Measurements from ENCODE around the gene FASTKD1. TPM values are rescaled to one million over a fixed set of nuclear protein-coding genes. Genes with fewer than 3 reads are reported as not detected.

The FASTKD1 gene
- polyA plus RNA-seq, 3 donors = 9.1 to 16.9 (median 14.3) TPM

GRCh38 chr2:169573974-169574299 is 272 bp upstream of the FASTKD1 start:
- TF ChIP-seq, protein P1, sequence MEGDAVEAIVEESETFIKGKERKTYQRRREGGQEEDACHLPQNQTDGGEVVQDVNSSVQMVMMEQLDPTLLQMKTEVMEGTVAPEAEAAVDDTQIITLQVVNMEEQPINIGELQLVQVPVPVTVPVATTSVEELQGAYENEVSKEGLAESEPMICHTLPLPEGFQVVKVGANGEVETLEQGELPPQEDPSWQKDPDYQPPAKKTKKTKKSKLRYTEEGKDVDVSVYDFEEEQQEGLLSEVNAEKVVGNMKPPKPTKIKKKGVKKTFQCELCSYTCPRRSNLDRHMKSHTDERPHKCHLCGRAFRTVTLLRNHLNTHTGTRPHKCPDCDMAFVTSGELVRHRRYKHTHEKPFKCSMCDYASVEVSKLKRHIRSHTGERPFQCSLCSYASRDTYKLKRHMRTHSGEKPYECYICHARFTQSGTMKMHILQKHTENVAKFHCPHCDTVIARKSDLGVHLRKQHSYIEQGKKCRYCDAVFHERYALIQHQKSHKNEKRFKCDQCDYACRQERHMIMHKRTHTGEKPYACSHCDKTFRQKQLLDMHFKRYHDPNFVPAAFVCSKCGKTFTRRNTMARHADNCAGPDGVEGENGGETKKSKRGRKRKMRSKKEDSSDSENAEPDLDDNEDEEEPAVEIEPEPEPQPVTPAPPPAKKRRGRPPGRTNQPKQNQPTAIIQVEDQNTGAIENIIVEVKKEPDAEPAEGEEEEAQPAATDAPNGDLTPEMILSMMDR (IDR thresholded peaks at IDR 0.05) = no peak
- H3K27me3 Mint-ChIP-seq (ENCODE audit: low read depth in 3 of 3) = peaks cover 0 to 8% (median 4%) of the 10 kb centered on the region in 3 donors
- Histone ChIP-seq H3K9ac (ENCODE audit: insufficient read depth, low read length, poor library complexity, severe bottlenecking) (peak overlapping the region; percentile 65), H3K4me3 (replicated peaks in 1 of 3; ENCODE audit: low read depth in 2 of 3, low read length in 3 of 3) (peak overlapping the region; percentile 52 to 85 (median 70)), H3K9me3 (replicated peaks in 1 of 2; ENCODE audit: control insufficient read depth in 1 of 2, insufficient read depth in 1 of 2, low read length in 2 of 2) (no peaks in the 10 kb centered on the region), H2AFZ (ENCODE audit: insufficient read depth, low read depth, low read length, poor library complexity, severe bottlenecking) (peak overlapping the region; percentile 96), H3K4me1 (ENCODE audit: control insufficient read depth in 1 of 2, insufficient read depth in 2 of 2, low read length in 2 of 2) (peaks cover 5 to 10% of the 10 kb centered on the region in 2 donors), H3K79me2 (ENCODE audit: insufficient read depth, low read length) (peaks cover 45% of the 10 kb centered on the region), H3K27me3 (ENCODE audit: control insufficient read depth in 2 of 2, insufficient read depth in 2 of 2, low read length in 2 of 2) (peaks cover 0 to 3% of the 10 kb centered on the region in 2 donors), H3K36me3 (replicated peaks in 1 of 2; ENCODE audit: control insufficient read depth in 1 of 2, insufficient read depth in 2 of 2, low read length in 2 of 2) (no peaks in the 10 kb centered on the region), H4K20me1 (ENCODE audit: insufficient read depth, low read length) (no peaks in the 10 kb centered on the region), H3K4me2 (replicated peaks; ENCODE audit: extremely low read depth, low read length, poor library complexity, severe bottlenecking) (peak overlapping the region; percentile 83), H3K27ac (ENCODE audit: low read depth in 1 of 2, low read length in 2 of 2) (peak overlapping the region; percentile 51 to 76)
- DNase-seq = no peak
- H3K27ac Mint-ChIP-seq = peak overlapping the region in 6 of 7 donors; percentile 91 to 97 (median 94)
- peaks cover 10% of the 10 kb centered on the region for H3K4me1 Mint-ChIP-seq
- H3K36me3 Mint-ChIP-seq = peaks cover 9 to 16% of the 10 kb centered on the region in 2 donors
- H3K4me3 Mint-ChIP-seq = peak overlapping the region; percentile 94 to 98
- no CpG with 5 or more reads among the region's 6 CpGs for WGBS (ENCODE audit: insufficient coverage)
- peaks cover 0 to 5% (median 0%) of the 10 kb centered on the region in 7 donors for H3K9me3 Mint-ChIP-seq
- intact Hi-C loops (cut with micrococcal nuclease) = loop anchor here in 1 of 2 donors (10.0 kb wide), 1 partner anchor 251 kb away; the partner anchor contains the start of genes METTL5 and UBR3

GRCh38 chr2:169572821-169573159 is 875 bp downstream of the FASTKD1 start:
- peak overlapping the region; percentile 96 for H2AFZ ChIP-seq (ENCODE audit: insufficient read depth, low read depth, low read length, poor library complexity, severe bottlenecking)
- H3K4me2 ChIP-seq (replicated peaks; ENCODE audit: extremely low read depth, low read length, poor library complexity, severe bottlenecking) = peak overlapping the region; percentile 83
- H3K79me2 ChIP-seq (ENCODE audit: insufficient read depth, low read length) = peaks cover 46% of the 10 kb centered on the region
- peak overlapping the region; percentile 52 to 85 (median 70) for H3K4me3 ChIP-seq (replicated peaks in 1 of 3; ENCODE audit: low read depth in 2 of 3, low read length in 3 of 3)
- peak overlapping the region; percentile 65 for H3K9ac ChIP-seq (ENCODE audit: insufficient read depth, low read length, poor library complexity, severe bottlenecking)
- Mint-ChIP-seq H3K4me3 (peak overlapping the region; percentile 94 to 98), H3K4me1 (peaks cover 10% of the 10 kb centered on the region), H3K36me3 (peaks cover 12 to 25% of the 10 kb centered on the region in 2 donors), H3K9me3 (peaks cover 0 to 5% (median 0%) of the 10 kb centered on the region in 7 donors), H3K27ac (peak overlapping the region in 4 of 7 donors; percentile 91 to 97 (median 94)), H3K27me3 (ENCODE audit: low read depth in 3 of 3) (peaks cover 0 to 4% (median 3%) of the 10 kb centered on the region in 3 donors)
- TF ChIP-seq, protein P1 (IDR thresholded peaks at IDR 0.05) = no peak
- peaks cover 5 to 10% of the 10 kb centered on the region in 2 donors for H3K4me1 ChIP-seq (ENCODE audit: control insufficient read depth in 1 of 2, insufficient read depth in 2 of 2, low read length in 2 of 2)
- H3K27me3 ChIP-seq (ENCODE audit: control insufficient read depth in 2 of 2, insufficient read depth in 2 of 2, low read length in 2 of 2) = no peaks in the 10 kb centered on the region
- DNase-seq = no peak
- peaks cover 0 to 7% of the 10 kb centered on the region in 2 donors for H3K36me3 ChIP-seq (replicated peaks in 1 of 2; ENCODE audit: control insufficient read depth in 1 of 2, insufficient read depth in 2 of 2, low read length in 2 of 2)
- intact Hi-C loops (cut with micrococcal nuclease) = loop anchor here in 1 of 2 donors (10.0 kb wide), 1 partner anchor 252 kb away; the partner anchor contains the start of genes METTL5 and UBR3
- H3K27ac ChIP-seq (ENCODE audit: low read depth in 1 of 2, low read length in 2 of 2) = peak overlapping the region in 1 of 2 donors; percentile 76
- H4K20me1 ChIP-seq (ENCODE audit: insufficient read depth, low read length) = no peaks in the 10 kb centered on the region
- no peaks in the 10 kb centered on the region for H3K9me3 ChIP-seq (replicated peaks in 1 of 2; ENCODE audit: control insufficient read depth in 1 of 2, insufficient read depth in 1 of 2, low read length in 2 of 2)
- WGBS (ENCODE audit: insufficient coverage) = 0% methylated on average over 1 of the region's 2 CpGs

Data from CD14-positive monocyte (primary cell).